Large intestine (tissue), 12 donors: Measurements from ENCODE around the gene SCFD1. TPM values are rescaled to one million over a fixed set of nuclear protein-coding genes. Genes with fewer than 3 reads are reported as not detected.
"Not testable (repeated sequence)": the region's sequence is repeated elsewhere in the genome, so short reads cannot be mapped to it uniquely, and the experiment has no call there.

Experiments used
- DNase-seq, 2 donors: peaks; one replicate each; pipeline versions ENCODE4 v3.0.0 to v3.0.0-alpha.2; 2013
- H3K27ac ChIP-seq: one replicate; pipeline ENCODE4 v1.5.1; 2013; ENCODE audit warnings: low read length
- H3K27me3 ChIP-seq: 2 replicates; pipeline ENCODE4 v1.6.1; 2013; ENCODE audit warnings: low read length; ENCODE audit not compliant: control insufficient read depth, insufficient read depth
- H3K36me3 ChIP-seq: 2 replicates; pipeline ENCODE4 v1.6.1; 2013; ENCODE audit warnings: low read length; ENCODE audit not compliant: control insufficient read depth, insufficient read depth
- H3K4me1 ChIP-seq: one replicate; pipeline ENCODE4 v1.6.1; 2013; ENCODE audit warnings: low read length; ENCODE audit not compliant: control insufficient read depth, insufficient read depth
- H3K4me3 ChIP-seq: one replicate; pipeline ENCODE4 v1.5.1; 2013; ENCODE audit warnings: low read length
- H3K9me3 ChIP-seq: one replicate; pipeline ENCODE4 v1.6.1; 2013; ENCODE audit warnings: mild to moderate bottlenecking, low read depth, low read length, moderate library complexity; ENCODE audit not compliant: control insufficient read depth
- WGBS: methylation state at CpG from one replicate; pipeline ENCODE4 v1.1.5; 2013; ENCODE audit warnings: low lambda C conversion rate; ENCODE audit not compliant: insufficient coverage; 5-methylcytosine and 5-hydroxymethylcytosine counted together
- long read RNA-seq, 11 donors: transcript quantifications; one replicate each; lab custom pipeline, GENCODE V29; 2026
- polyA plus RNA-seq: library from polyadenylated mRNA; unstranded; fragments of 120-200 nt; gene quantifications from one replicate; pipeline ENCODE4 v1.2.1, GENCODE V29; 2013

Gene SCFD1
- polyA plus RNA-seq: 69.7 TPM
- long read RNA-seq, donor 1, partial matches to known transcripts: 0 of 4 reads
- long read RNA-seq, donor 1, other reads (novel, unspliced or antisense): 0 of 4 reads
- long read RNA-seq, donor 2, transcript SCFD1-203 (25 exons, 2,359 nt): major isoform, 10 of 14 reads
- long read RNA-seq, donor 2, partial matches to known transcripts: 0 of 14 reads
- long read RNA-seq, donor 2, other reads (novel, unspliced or antisense): 0 of 14 reads
- long read RNA-seq, donor 3: 0 reads
- long read RNA-seq, donor 4: 0 reads
- long read RNA-seq, donor 5, transcript SCFD1-203 (25 exons, 2,359 nt): major isoform, 6 of 7 reads
- long read RNA-seq, donor 5, partial matches to known transcripts: 0 of 7 reads
- long read RNA-seq, donor 5, other reads (novel, unspliced or antisense): 0 of 7 reads
- long read RNA-seq, donor 6, partial matches to known transcripts: 5 of 16 reads
- long read RNA-seq, donor 6, other reads (novel, unspliced or antisense): 0 of 16 reads
- long read RNA-seq, donor 7, partial matches to known transcripts: 0 of 2 reads
- long read RNA-seq, donor 7, other reads (novel, unspliced or antisense): 0 of 2 reads
- long read RNA-seq, donor 8, transcript SCFD1-203 (25 exons, 2,359 nt): major isoform, 6 of 19 reads
- long read RNA-seq, donor 8, transcript SCFD1-209 (2 exons, 574 nt): major isoform, 6 of 19 reads
- long read RNA-seq, donor 8, partial matches to known transcripts: 0 of 19 reads
- long read RNA-seq, donor 8, other reads (novel, unspliced or antisense): 0 of 19 reads
- long read RNA-seq, donor 9, transcript SCFD1-203 (25 exons, 2,359 nt): major isoform, 6 of 18 reads
- long read RNA-seq, donor 9, partial matches to known transcripts: 5 of 18 reads
- long read RNA-seq, donor 9, other reads (novel, unspliced or antisense): 0 of 18 reads
- long read RNA-seq, donor 10, transcript SCFD1-203 (25 exons, 2,359 nt): major isoform, 6 of 17 reads
- long read RNA-seq, donor 10, partial matches to known transcripts: 5 of 17 reads
- long read RNA-seq, donor 10, other reads (novel, unspliced or antisense): 0 of 17 reads
- long read RNA-seq, donor 11, partial matches to known transcripts: 0 of 4 reads
- long read RNA-seq, donor 11, other reads (novel, unspliced or antisense): 0 of 4 reads

- Histone ChIP-seq H3K4me3 (peak within 1 kb of the TSS; percentile 92), H3K27me3 (no peaks in the 10 kb centered on the region), H3K9me3 (no peaks in the 10 kb centered on the region), H3K27ac (peak within 1 kb of the TSS; percentile 95), H3K36me3 (no peaks in the 10 kb centered on the region), H3K4me1 (no peaks in the 10 kb centered on the region)
- DNase-seq: peak; percentile 93 to 96
- WGBS: 0% methylated on average over 4 of the region's 35 CpGs
Measured at GRCh38 chr14:30621940-30622830, at the start of gene SCFD1. Gene SCFD1 (plus strand): TSS chr14:30622319. CDS start chr14:30622339, 20 bp downstream.

- Histone ChIP-seq H3K9me3 (no peaks in the 10 kb centered on the region), H3K36me3 (no peaks in the 10 kb centered on the region), H3K27me3 (no peaks in the 10 kb centered on the region), H3K27ac (no peak overlapping the region), H3K4me3 (no peak overlapping the region), H3K4me1 (no peaks in the 10 kb centered on the region)
- 100% methylated on average over 1 of the region's 1 CpG for WGBS
- no peak for DNase-seq
Measured at GRCh38 chr14:30572771-30573170, 49.3 kb upstream of the SCFD1 start.

GRCh38 chr14:30573226-30573814 is 48.8 kb upstream of the SCFD1 start:
- Histone ChIP-seq H3K4me1 (no peaks in the 10 kb centered on the region), H3K4me3 (no peak overlapping the region), H3K9me3 (no peaks in the 10 kb centered on the region), H3K36me3 (no peaks in the 10 kb centered on the region), H3K27me3 (no peaks in the 10 kb centered on the region), H3K27ac (no peak overlapping the region)
- DNase-seq: no peak
- no CpG with 5 or more reads among the region's 5 CpGs for WGBS

GRCh38 chr14:30573966-30574365 is 48.2 kb upstream of the SCFD1 start:
- no peak overlapping the region for H3K4me3 ChIP-seq
- H3K4me1 ChIP-seq: no peaks in the 10 kb centered on the region
- 100% methylated on average over 1 of the region's 2 CpGs for WGBS
- H3K36me3 ChIP-seq: no peaks in the 10 kb centered on the region
- H3K27me3 ChIP-seq: no peaks in the 10 kb centered on the region
- DNase-seq: no peak
- no peaks in the 10 kb centered on the region for H3K9me3 ChIP-seq
- no peak overlapping the region for H3K27ac ChIP-seq

DNA sequence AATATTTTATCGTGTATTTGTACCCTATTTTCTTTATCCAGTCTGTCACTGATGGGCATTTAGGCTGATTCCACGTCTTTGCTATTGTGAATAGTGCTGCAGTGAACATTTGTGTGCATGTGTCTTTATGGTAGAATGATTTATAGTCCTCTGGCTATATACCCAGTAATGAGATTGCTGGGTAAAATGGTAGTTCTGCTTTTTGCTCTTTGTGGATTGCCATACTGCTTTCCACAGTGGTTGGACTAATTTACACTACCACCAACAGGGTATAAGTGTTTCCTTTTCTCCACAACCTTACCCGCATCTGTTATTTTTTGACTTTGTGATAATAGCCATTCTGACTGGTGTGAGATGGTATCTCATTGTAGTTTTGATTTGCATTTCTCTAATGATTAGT is 47.3 kb upstream of the SCFD1 start:
- not testable (repeated sequence) for DNase-seq, H3K36me3 ChIP-seq, H3K4me3 ChIP-seq, H3K27me3 ChIP-seq, H3K27ac ChIP-seq, H3K9me3 ChIP-seq, H3K4me1 ChIP-seq
- 100% methylated on average over 1 of the region's 3 CpGs for WGBS

DNA sequence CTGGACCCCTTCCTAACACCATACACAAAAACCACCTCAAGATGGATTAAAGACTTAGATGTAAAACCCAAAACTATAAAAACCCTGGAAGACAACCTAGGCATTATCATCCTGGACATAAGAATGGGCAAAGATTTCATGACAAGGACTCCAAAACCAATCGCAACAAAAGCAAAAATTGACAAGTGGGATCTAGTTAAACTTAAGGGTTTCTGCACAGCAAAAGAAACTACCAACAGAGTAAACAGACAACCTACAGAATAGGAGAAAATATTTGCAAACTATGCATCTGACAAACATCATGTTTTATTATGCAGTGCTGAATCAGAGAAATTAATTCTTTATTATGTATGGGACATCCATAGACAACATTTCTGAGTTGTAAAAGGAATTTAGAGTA is 45.8 kb upstream of the SCFD1 start:
- not testable (repeated sequence) for H3K4me3 ChIP-seq, DNase-seq, H3K9me3 ChIP-seq, H3K27me3 ChIP-seq, H3K4me1 ChIP-seq, H3K27ac ChIP-seq, H3K36me3 ChIP-seq
- WGBS: no CpG with 5 or more reads among the region's 1 CpG

DNA sequence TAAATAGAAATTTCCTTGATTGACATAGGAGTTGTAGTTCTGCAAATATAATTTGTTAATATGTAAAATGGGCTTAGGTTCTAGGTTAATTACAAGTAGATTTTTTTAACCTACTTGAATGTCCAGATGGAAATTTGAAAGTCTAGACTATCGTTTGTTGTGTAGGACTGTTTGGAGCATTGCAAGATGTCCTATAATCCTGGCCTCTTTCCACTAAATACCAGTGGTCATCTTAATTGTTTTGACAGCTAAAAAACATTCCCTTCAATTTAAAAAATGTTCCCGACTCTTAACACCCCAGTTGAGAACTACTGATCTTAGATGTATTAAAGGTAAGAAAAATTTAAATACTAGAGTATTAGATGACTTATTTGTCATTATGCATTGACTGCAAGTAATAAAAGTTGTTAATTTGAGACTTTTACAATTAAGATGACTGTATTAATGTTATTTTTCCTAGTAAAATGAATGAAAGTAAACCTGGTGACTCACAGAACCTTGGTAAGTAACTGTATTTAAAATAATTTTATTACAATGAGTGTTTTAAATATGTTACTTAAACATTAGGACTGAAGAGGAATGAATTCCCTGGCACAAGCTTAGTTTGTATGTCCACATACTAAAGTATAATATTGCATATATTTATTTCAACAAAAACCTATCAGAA is 41.4 kb upstream of the SCFD1 start:
- Histone ChIP-seq H3K4me3 (no peak overlapping the region), H3K27ac (no peak overlapping the region), H3K36me3 (peaks cover 3% of the 10 kb centered on the region), H3K9me3 (peaks cover 8% of the 10 kb centered on the region), H3K4me1 (no peaks in the 10 kb centered on the region), H3K27me3 (no peaks in the 10 kb centered on the region)
- DNase-seq: no peak
- WGBS: no CpG with 5 or more reads among the region's 2 CpGs

DNA sequence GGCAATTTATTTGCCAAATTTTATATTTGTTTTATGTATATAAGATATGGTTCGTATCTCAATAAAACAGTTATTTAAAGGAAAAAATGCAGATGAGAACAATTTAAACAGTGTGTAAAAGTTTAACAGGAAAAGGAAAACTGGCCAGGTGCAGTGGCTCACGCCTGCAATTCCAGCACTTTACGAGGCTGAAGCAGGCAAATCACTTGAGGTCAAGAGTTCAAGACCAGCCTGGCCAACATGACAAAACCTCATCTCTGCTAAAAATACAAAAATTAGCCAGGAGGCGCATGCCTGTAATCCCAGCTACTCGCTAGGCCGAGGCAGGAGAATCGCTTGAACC is 40.9 kb upstream of the SCFD1 start:
- H3K27me3 ChIP-seq: no peaks in the 10 kb centered on the region
- no peaks in the 10 kb centered on the region for H3K4me1 ChIP-seq
- no peak overlapping the region for H3K4me3 ChIP-seq
- WGBS: 90% methylated on average over 4 of the region's 7 CpGs
- H3K27ac ChIP-seq: no peak overlapping the region
- peaks cover 3% of the 10 kb centered on the region for H3K36me3 ChIP-seq
- no peak for DNase-seq
- peaks cover 8% of the 10 kb centered on the region for H3K9me3 ChIP-seq

GRCh38 chr14:30582376-30582775 is 39.7 kb upstream of the SCFD1 start:
- no peaks in the 10 kb centered on the region for H3K27me3 ChIP-seq
- no peak overlapping the region for H3K4me3 ChIP-seq
- H3K36me3 ChIP-seq: peaks cover 3% of the 10 kb centered on the region
- no peak overlapping the region for H3K27ac ChIP-seq
- 100% methylated on average over 1 of the region's 1 CpG for WGBS
- no peak for DNase-seq
- H3K9me3 ChIP-seq: peaks cover 8% of the 10 kb centered on the region
- H3K4me1 ChIP-seq: no peaks in the 10 kb centered on the region
